ENCODE measurements around the gene KMT2C. TPM values are rescaled to one million over a fixed set of nuclear protein-coding genes. Genes with fewer than 3 reads are reported as not detected.
"Not testable (repeated sequence)": the region's sequence is repeated elsewhere in the genome, so short reads cannot be mapped to it uniquely, and the experiment has no call there.

Gene KMT2C
- polyA plus RNA-seq, 1 experiment = 16.7 TPM

DNA sequence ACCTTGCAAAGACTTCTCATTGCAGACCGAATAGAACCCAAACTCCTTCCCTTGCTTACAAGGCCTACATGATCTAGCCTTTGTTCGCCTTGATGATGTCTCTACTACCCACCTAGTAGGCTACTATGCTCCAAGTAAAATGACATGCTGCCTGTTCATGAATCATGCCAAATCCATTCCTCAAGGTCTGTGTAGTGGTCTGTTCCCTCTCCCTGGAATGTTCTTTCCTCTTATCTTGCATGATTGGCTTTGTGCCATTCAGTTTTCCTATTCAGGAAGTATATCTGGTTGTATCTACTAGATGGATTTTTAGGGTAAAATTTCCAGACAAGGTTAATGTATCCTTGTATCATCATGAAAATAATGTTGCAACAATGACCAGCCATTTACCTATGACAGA is 165.4 kb downstream of the KMT2C start:
- H3K27me3 ChIP-seq (ENCODE audit: control insufficient read depth, insufficient read depth, low read length); DNase-seq (ENCODE audit: low read depth, low spot score); H3K9me3 ChIP-seq (ENCODE audit: control insufficient read depth, insufficient read depth, low read length); H3K27ac ChIP-seq (ENCODE audit: low read depth, low read length); CTCF ChIA-PET; POLR2A ChIA-PET; H3K4me3 ChIP-seq (ENCODE audit: low read depth, low read length): not testable (repeated sequence)

DNA sequence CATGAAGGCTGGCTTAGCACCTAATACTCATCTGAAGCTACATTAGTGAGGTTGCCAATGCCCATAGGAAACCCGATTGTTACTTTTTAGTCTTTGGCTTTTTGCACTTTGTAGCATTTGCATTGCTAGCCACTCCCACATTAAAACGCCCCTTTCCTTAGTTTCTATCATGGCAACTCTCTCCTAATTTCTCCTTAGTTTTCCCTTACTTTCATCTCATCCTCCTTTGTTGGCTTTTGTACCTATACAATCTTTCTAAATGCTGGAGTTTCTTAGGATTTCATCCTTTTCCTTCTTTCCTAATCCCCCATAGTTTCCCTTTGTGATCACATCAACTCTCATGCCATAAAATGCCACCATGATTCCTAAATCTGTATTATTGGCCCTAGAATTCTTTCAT is 168.9 kb downstream of the KMT2C start:
- POLR2A ChIA-PET; H3K27me3 ChIP-seq (ENCODE audit: control insufficient read depth, insufficient read depth, low read length); DNase-seq (ENCODE audit: low read depth, low spot score); H3K9me3 ChIP-seq (ENCODE audit: control insufficient read depth, insufficient read depth, low read length); H3K27ac ChIP-seq (ENCODE audit: low read depth, low read length); H3K4me3 ChIP-seq (ENCODE audit: low read depth, low read length); CTCF ChIA-PET: not testable (repeated sequence)

DNA sequence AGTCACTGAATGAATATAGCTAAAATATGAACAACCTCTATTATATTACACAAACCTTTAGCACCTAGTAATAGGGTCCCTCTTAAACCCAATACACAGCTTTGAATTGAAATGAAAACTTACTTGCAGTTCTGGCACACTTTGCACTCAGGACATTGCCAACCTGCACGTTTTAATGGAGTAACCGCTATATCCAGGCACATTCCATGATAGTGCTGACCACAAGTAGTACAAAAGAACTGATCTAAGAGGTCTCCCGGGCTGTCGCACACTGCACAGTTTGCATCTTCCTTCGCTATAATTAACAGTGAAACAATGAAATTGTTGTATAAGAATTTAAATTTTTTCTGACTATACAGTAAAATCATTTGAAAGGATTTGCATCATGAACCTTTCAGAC is 170.9 kb downstream of the KMT2C start:
- CTCF ChIA-PET; H3K27ac ChIP-seq (ENCODE audit: low read depth, low read length); POLR2A ChIA-PET; DNase-seq (ENCODE audit: low read depth, low spot score); H3K9me3 ChIP-seq (ENCODE audit: control insufficient read depth, insufficient read depth, low read length); H3K4me3 ChIP-seq (ENCODE audit: low read depth, low read length); H3K27me3 ChIP-seq (ENCODE audit: control insufficient read depth, insufficient read depth, low read length): not testable (repeated sequence)

DNA sequence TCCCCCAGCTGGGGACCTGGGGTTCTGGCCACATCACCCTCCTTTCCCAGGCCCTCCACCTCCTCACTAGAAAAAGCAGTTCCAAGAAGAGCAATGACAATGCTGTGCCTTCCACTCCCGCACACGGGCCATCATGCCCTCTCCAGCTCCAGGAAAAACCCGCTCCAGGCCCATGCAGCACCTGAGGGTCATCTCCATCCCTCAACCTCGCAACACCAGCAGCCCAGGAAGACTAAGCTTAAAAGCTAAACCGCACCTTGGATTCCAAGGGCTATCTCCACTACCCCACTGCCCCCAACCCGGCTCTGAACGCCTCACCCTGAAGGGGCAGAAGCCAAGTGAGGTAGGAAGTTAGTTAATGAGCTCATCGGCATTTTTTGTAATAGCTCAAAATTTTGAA is 173.7 kb downstream of the KMT2C start:
- H3K4me3 ChIP-seq (ENCODE audit: low read depth, low read length); H3K9me3 ChIP-seq (ENCODE audit: control insufficient read depth, insufficient read depth, low read length); CTCF ChIA-PET; H3K27me3 ChIP-seq (ENCODE audit: control insufficient read depth, insufficient read depth, low read length); DNase-seq (ENCODE audit: low read depth, low spot score); H3K27ac ChIP-seq (ENCODE audit: low read depth, low read length); POLR2A ChIA-PET: not testable (repeated sequence)

DNA sequence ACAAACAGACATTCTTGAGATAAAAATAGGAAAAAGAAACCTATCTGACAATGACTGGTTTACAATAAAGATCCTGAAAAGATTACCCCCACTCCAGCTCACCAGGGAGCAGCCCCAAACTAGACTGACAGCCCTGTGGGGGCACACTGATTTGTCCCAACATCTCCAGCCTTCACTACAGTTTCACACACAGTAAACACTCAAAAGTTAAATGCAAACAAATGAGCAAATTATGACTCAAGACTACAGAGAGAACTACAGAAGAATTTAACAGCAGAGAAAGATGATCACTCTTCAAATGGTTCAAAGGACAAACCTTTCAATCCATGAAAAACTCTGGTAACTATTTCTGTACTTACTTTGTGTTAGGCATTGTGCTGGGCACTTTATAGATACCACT is 176.2 kb downstream of the KMT2C start:
- peak overlapping the region; percentile 34 for H3K27ac ChIP-seq (ENCODE audit: low read depth, low read length)
- DNase-seq (ENCODE audit: low read depth, low spot score); POLR2A ChIA-PET; CTCF ChIA-PET; H3K4me3 ChIP-seq (ENCODE audit: low read depth, low read length); H3K9me3 ChIP-seq (ENCODE audit: control insufficient read depth, insufficient read depth, low read length); H3K27me3 ChIP-seq (ENCODE audit: control insufficient read depth, insufficient read depth, low read length): not testable (repeated sequence)

DNA sequence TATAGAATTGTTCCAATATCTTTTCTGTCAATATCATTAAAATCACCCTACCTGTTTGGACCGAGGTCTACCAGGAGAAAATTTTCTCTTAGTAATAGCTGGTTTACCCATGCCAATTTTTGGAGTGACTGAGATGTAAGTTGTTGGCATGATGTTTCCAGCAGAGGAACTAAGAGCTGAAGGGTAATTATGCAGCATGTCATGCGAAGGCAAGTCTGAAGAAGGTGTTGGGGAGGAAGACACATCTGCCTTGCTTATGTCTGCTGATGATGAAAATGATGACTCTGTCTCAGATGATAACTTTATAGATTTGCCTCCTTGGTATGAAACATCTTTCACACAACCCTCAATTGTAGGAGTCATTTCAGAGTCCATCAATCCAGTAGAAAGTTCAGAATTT is 188.0 kb downstream of the KMT2C start:
- DNase-seq (ENCODE audit: low read depth, low spot score); H3K4me3 ChIP-seq (ENCODE audit: low read depth, low read length); H3K27me3 ChIP-seq (ENCODE audit: control insufficient read depth, insufficient read depth, low read length); CTCF ChIA-PET; POLR2A ChIA-PET; H3K9me3 ChIP-seq (ENCODE audit: control insufficient read depth, insufficient read depth, low read length); H3K27ac ChIP-seq (ENCODE audit: low read depth, low read length): not testable (repeated sequence)

DNA sequence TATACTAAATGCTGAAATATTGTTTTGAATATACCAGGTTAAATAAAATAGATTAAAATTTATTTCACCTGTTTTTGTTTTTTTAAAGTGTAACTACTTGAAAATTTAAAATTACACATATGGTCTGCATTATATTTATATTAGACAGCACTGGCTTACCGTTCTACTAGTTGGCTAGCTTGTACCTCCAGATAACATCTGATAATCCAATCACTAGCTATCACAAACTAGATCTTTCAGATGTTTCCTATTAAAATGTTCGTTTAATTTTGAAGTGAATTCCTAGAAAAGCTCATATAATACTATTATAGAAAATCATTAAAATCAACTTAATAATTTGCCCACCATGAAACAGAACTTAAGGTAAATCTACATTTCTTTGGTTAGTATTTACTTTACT is 190.4 kb downstream of the KMT2C start:
- H3K27me3 ChIP-seq (ENCODE audit: control insufficient read depth, insufficient read depth, low read length); POLR2A ChIA-PET; H3K27ac ChIP-seq (ENCODE audit: low read depth, low read length); DNase-seq (ENCODE audit: low read depth, low spot score); H3K4me3 ChIP-seq (ENCODE audit: low read depth, low read length); H3K9me3 ChIP-seq (ENCODE audit: control insufficient read depth, insufficient read depth, low read length); CTCF ChIA-PET: not testable (repeated sequence)

DNA sequence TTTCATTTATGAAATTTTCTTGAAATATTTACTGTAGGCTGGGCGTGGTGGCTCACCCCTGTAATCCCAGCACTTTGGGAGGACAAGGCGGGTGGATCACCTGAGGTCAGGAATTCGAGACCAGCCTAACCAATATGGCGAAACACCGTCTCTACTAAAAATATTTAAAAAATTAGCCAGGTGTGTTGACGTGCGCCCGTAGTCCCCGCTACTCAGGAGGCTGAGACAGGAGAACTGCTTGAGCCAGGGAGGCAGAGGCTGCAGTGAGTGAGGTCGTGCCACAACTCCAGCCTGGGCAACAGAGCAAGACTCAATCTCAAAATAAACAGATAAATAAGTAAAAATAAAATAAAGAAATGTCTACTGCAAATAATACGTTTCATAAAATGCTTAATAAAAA is 192.3 kb downstream of the KMT2C start:
- H3K4me3 ChIP-seq (ENCODE audit: low read depth, low read length); DNase-seq (ENCODE audit: low read depth, low spot score); H3K9me3 ChIP-seq (ENCODE audit: control insufficient read depth, insufficient read depth, low read length); POLR2A ChIA-PET; H3K27ac ChIP-seq (ENCODE audit: low read depth, low read length); H3K27me3 ChIP-seq (ENCODE audit: control insufficient read depth, insufficient read depth, low read length): not testable (repeated sequence)
- CTCF ChIA-PET = interaction anchor here (0.6 kb wide), 1 partner anchor 467 kb away, joined by 3 read pairs; no protein-coding TSS in a partner anchor

DNA sequence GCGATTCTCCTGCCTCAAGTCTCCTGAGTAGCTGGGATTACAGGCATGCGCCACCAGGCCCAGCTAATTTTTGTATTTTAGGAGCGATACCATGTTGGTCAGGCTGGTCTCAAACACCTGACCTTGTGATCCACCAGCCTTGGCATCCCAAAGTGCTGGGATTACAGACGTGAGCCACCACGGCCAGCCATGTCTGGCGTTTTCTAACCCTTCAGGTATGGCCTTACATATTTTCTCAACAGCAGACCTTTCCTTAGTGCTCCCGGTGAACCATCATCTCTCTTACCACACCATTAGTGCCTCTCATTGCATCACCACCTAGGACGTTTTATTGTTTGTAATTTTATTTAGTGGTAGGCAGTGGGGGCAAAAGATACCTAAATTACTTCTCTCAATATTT is 194.5 kb downstream of the KMT2C start:
- H3K27me3 ChIP-seq (ENCODE audit: control insufficient read depth, insufficient read depth, low read length); H3K27ac ChIP-seq (ENCODE audit: low read depth, low read length); H3K9me3 ChIP-seq (ENCODE audit: control insufficient read depth, insufficient read depth, low read length); CTCF ChIA-PET; DNase-seq (ENCODE audit: low read depth, low spot score); POLR2A ChIA-PET; H3K4me3 ChIP-seq (ENCODE audit: low read depth, low read length): not testable (repeated sequence)

DNA sequence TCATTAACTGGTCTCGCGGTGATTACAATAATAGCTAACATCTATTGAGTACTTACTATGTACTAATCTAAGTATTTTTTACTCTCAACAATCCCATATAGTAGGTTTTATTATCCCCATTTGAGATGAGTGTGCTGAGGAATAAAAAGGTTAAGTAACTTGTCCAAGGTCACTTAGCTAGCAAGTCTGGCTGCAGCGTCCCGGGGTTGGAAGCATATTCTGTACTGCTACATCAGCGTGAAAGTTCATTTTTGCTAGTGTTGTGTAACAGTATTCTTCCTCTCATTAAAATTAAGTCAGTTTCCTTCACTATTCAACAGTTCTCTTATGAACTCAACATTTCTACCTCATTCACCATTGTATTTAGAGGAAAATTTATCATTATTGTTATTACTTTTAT is 199.5 kb downstream of the KMT2C start:
- POLR2A ChIA-PET; H3K9me3 ChIP-seq (ENCODE audit: control insufficient read depth, insufficient read depth, low read length); DNase-seq (ENCODE audit: low read depth, low spot score); H3K27me3 ChIP-seq (ENCODE audit: control insufficient read depth, insufficient read depth, low read length); H3K27ac ChIP-seq (ENCODE audit: low read depth, low read length); CTCF ChIA-PET; H3K4me3 ChIP-seq (ENCODE audit: low read depth, low read length): not testable (repeated sequence)

DNA sequence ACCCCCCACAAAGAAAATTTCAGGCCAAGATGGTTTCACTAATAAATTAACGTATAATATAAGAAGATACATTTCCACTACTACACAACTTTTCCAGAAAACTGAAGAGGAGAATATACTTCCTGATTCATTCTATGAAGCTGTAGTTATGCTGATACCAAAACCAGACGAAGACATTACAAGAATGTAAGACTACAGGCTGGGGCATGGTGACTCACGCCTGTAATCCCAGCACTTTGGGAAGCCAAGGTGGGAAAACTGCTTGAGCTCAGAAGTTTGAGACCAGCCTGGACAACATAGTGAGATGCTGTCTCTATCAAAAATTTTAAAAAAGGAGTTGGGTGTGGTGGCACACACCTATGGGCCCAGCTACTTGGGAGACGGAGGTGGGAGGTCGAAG is 201.4 kb downstream of the KMT2C start:
- CTCF ChIA-PET = not testable (repeated sequence)

More for the DNA sequence above, 201.4 kb downstream of the KMT2C start:
- POLR2A ChIA-PET; H3K4me3 ChIP-seq (ENCODE audit: low read depth, low read length); H3K27me3 ChIP-seq (ENCODE audit: control insufficient read depth, insufficient read depth, low read length); DNase-seq (ENCODE audit: low read depth, low spot score); H3K27ac ChIP-seq (ENCODE audit: low read depth, low read length); H3K9me3 ChIP-seq (ENCODE audit: control insufficient read depth, insufficient read depth, low read length): not testable (repeated sequence)
